Muscle layer of duodenum (tissue), 2 donors: Measurements from ENCODE around the gene NHS.
"Not testable (repeated sequence)": the region's sequence is repeated elsewhere in the genome, so short reads cannot be mapped to it uniquely, and the experiment has no call there.

Experiments
- H3K27ac ChIP-seq: one replicate; pipeline ENCODE4 v1.7.0; 2013; ENCODE audit warnings: mild to moderate bottlenecking, low read length
- H3K27me3 ChIP-seq: one replicate; pipeline ENCODE4 v1.7.0; 2013; ENCODE audit warnings: low read depth, mild to moderate bottlenecking, control low read depth, low read length
- H3K36me3 ChIP-seq, 2 donors: one replicate each; pipeline ENCODE4 v1.7.0; 2013; ENCODE audit warnings: low read length in 2 of 2, control low read depth in 1 of 2, mild to moderate bottlenecking in 1 of 2; ENCODE audit not compliant: insufficient read depth in 2 of 2, control insufficient read depth in 1 of 2
- H3K4me1 ChIP-seq, 2 donors: one replicate each; pipeline ENCODE4 v1.7.0; 2013; ENCODE audit warnings: low read length in 2 of 2, mild to moderate bottlenecking in 2 of 2, control low read depth in 1 of 2, moderate library complexity in 1 of 2; ENCODE audit not compliant: insufficient read depth in 2 of 2, control insufficient read depth in 1 of 2
- H3K4me3 ChIP-seq, 2 donors: one replicate each; pipeline ENCODE4 v1.7.0; 2013; ENCODE audit warnings: low read length in 2 of 2, low read depth in 1 of 2, mild to moderate bottlenecking in 1 of 2
- H3K9me3 ChIP-seq, 2 donors: one replicate each; pipeline ENCODE4 v1.7.0; 2013; ENCODE audit warnings: low read length in 2 of 2, control low read depth in 1 of 2, mild to moderate bottlenecking in 1 of 2; ENCODE audit not compliant: control insufficient read depth in 1 of 2
- donor health status: healthy.

Gene NHS

GRCh38 chrX:17566740-17567139 is 191.7 kb downstream of the NHS start:
- no peaks in the 10 kb centered on the region for H3K27me3 ChIP-seq
- peak overlapping the region; percentile 45 for H3K27ac ChIP-seq
- no peaks in the 10 kb centered on the region for H3K36me3 ChIP-seq
- no peaks in the 10 kb centered on the region for H3K9me3 ChIP-seq
- peaks cover 0 to 10% of the 10 kb centered on the region in 2 donors for H3K4me1 ChIP-seq
- H3K4me3 ChIP-seq, result no peak overlapping the region

DNA sequence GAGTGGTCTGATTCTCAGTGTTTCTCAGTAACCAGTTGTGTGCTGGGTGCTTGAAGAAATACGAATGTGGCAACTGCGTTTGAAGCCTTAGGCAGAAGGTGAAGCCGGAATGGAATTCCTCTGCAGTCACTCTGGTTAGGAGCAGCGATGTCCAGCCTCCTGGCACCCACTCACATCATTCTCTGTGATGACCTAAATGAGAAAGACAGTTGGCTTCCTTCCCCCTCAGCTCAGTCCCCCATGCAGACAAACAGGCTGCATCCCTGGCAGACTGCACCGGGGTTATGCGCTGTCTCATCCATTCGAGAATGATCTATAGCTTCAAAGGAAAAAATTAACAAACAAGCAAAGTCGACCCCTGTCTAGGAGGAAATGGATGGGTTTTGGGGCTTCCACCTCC is 192.2 kb downstream of the NHS start:
- Histone ChIP-seq H3K4me3 (no peak overlapping the region), H3K36me3 (no peaks in the 10 kb centered on the region), H3K27ac (peak overlapping the region; percentile 45), H3K9me3 (no peaks in the 10 kb centered on the region), H3K4me1 (peaks cover 0 to 10% of the 10 kb centered on the region in 2 donors), H3K27me3 (no peaks in the 10 kb centered on the region)

DNA sequence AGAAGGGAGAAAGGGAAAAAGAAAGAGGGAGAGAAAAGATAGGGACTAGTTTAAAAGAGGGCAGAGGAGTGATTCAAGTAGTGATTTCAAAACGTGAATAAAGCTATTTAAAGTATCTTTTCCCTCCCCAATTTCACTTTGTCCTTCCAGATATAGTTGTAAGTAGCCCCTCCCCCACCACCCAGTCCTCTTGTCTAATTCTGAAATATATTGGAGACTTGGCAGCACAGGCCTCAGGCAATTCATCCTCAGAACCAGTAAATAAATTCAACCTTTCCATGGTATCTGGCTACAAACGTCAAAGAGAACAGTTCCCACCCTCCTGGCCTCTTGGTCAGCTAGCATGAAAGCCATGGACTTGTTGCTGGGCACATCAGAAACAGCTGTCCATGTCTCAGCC is 192.8 kb downstream of the NHS start:
- Histone ChIP-seq H3K27ac (no peak overlapping the region), H3K36me3 (no peaks in the 10 kb centered on the region), H3K4me3 (no peak overlapping the region), H3K9me3 (no peaks in the 10 kb centered on the region), H3K27me3 (no peaks in the 10 kb centered on the region), H3K4me1 (peaks cover 0 to 10% of the 10 kb centered on the region in 2 donors)

GRCh38 chrX:17568804-17569203 is 193.8 kb downstream of the NHS start:
- H3K36me3 ChIP-seq, H3K27me3 ChIP-seq, H3K9me3 ChIP-seq, H3K4me3 ChIP-seq, H3K27ac ChIP-seq: not testable (repeated sequence)
- H3K4me1 ChIP-seq, result peaks cover 0 to 10% of the 10 kb centered on the region in 2 donors

DNA sequence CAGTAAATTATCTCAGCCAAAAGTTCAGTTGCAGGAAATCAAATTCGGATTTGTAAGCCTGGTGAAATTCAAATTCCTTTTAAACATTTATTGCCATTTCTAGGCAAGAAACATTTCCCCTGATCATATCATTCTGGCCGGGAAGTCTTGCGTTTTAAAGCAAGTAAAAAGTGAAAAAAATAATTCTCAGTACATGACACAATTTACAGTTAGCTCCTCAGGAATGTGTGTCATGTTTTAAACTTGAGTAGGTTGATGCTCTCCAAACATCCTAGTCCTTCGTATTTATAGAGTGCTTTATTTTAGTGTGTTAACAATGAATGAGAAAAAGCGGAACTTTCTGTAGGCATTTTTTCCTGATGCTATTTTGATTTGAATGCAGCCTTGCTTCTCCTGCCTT is 204.0 kb downstream of the NHS start:
- Histone ChIP-seq H3K36me3 (no peaks in the 10 kb centered on the region), H3K27me3 (no peaks in the 10 kb centered on the region), H3K27ac (no peak overlapping the region), H3K9me3 (no peaks in the 10 kb centered on the region), H3K4me1 (peaks cover 8 to 18% of the 10 kb centered on the region in 2 donors), H3K4me3 (no peak overlapping the region)

DNA sequence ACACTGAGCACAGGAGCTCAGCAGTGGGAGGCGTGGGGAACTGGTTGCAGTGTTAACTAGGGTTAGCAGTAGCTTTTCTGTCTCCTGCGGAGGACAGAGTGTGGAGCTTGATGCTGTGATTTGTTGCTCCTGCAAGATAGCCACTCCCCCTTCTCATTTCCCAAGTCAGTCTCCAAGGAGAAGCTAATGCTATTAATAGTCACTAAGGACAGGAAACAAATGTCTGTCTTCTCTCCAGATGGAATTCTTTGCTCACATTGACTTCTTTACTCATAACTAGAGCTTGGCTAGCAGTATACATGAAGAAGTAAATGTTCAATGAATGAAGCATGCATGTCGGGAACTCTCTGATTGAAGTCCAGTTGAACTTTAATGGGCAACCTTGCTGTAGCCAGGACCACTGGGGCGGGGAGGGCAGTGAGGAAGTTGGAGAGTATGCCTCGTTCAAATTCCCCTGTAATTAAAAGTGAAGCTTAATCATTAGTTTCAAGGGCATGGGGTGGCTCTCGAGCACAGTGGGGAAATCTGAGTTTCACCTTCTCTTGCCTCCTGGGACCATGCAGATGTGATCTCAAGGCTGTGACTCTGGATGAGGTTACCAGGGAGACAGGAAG is 205.6 kb downstream of the NHS start:
- H3K27me3 ChIP-seq, result no peaks in the 10 kb centered on the region
- no peaks in the 10 kb centered on the region for H3K36me3 ChIP-seq
- H3K4me3 ChIP-seq, result no peak overlapping the region
- no peaks in the 10 kb centered on the region for H3K9me3 ChIP-seq
- peaks cover 8 to 21% of the 10 kb centered on the region in 2 donors for H3K4me1 ChIP-seq
- H3K27ac ChIP-seq, result peak overlapping the region; percentile 39

DNA sequence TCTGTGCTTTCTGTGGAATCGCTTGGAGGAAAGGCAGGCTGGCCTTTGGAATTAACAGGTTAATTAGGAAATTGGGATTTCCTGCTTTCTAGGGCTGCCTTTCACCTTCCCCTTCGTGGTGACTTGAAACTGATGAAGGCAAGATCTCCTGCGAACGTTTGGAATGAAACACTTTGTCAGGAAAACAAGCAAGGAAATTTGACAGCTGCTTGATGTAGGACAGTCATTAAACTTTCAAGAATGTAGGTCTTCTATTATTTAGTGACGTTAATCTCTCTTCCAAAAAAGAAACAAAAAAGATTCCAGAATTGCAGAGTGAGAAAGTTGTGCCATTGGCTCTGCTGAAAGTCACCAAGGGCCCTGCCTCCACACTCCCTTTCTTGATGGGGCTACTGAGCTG is 206.6 kb downstream of the NHS start:
- no peaks in the 10 kb centered on the region for H3K27me3 ChIP-seq
- H3K36me3 ChIP-seq, result no peaks in the 10 kb centered on the region
- H3K4me3 ChIP-seq, result no peak overlapping the region
- peaks cover 8 to 21% of the 10 kb centered on the region in 2 donors for H3K4me1 ChIP-seq
- no peak overlapping the region for H3K27ac ChIP-seq
- H3K9me3 ChIP-seq, result no peaks in the 10 kb centered on the region

DNA sequence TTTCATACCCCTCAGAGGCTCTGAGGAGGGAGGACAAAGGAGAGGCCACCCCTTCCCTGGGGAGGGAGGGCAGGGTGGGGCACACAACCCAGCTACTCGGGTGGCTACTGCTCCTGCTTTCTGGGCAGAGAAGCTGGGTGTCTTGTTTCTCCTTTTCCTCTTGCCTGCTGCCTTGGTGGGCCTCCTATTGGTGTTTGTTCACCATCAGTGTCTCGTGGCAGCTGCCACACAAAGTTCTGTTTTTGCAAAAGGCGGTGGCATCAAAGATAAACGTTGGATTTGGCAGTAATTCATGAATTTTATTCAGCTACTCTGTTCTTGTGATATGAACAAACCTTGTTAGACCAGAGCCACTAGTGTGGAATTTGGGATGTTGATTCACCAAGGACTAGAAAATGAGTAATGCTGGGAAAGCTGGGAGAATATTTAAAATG is 209.3 kb downstream of the NHS start:
- Histone ChIP-seq H3K4me1 (peaks cover 8 to 21% of the 10 kb centered on the region in 2 donors), H3K36me3 (no peaks in the 10 kb centered on the region), H3K27me3 (no peaks in the 10 kb centered on the region), H3K27ac (no peak overlapping the region), H3K4me3 (no peak overlapping the region), H3K9me3 (no peaks in the 10 kb centered on the region)

DNA sequence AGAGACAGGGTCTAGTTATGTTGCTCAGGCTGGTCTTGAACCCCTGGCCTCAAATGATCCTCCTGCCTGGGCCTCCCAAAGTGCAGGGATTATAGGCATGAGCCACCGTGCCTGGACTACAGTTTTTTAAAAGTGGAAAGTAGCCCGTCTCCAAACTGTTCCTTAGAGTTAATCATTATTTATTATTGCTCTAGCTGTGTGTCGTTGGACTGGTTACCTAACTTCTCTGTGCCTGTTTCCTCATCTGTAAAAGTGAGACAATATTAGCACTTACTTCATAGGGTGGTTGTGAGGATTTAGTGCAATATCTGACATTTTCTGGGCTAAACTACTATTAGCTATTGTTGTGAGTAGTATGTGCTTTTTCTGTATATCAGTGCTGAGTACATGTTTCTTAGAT is 210.0 kb downstream of the NHS start:
- H3K36me3 ChIP-seq, result no peaks in the 10 kb centered on the region
- H3K27ac ChIP-seq, result no peak overlapping the region
- H3K27me3 ChIP-seq, result no peaks in the 10 kb centered on the region
- H3K4me1 ChIP-seq, result peaks cover 8 to 21% of the 10 kb centered on the region in 2 donors
- no peaks in the 10 kb centered on the region for H3K9me3 ChIP-seq
- no peak overlapping the region for H3K4me3 ChIP-seq

DNA sequence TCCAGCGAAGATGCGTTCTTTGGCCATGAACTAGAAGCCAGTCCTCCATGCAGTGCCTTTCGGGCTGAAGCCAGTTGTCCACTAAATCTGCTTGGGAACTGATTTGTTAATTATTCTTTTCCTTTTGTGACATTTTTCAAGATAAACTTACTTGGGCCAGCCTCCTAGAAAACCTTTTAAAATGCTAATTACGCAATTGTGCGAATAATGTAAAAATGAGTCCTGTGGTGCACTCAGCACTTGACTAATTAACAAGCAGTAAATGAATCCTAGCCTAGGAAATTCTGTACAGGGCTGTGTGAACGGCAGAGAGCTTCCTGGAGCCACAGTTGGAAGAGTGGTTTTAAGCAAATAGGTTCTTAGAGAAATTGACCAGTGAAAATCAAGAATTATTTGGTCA is 212.4 kb downstream of the NHS start:
- Histone ChIP-seq H3K36me3 (no peaks in the 10 kb centered on the region), H3K4me3 (no peak overlapping the region), H3K9me3 (no peaks in the 10 kb centered on the region), H3K4me1 (peaks cover 0 to 6% of the 10 kb centered on the region in 2 donors), H3K27me3 (no peaks in the 10 kb centered on the region), H3K27ac (no peak overlapping the region)

DNA sequence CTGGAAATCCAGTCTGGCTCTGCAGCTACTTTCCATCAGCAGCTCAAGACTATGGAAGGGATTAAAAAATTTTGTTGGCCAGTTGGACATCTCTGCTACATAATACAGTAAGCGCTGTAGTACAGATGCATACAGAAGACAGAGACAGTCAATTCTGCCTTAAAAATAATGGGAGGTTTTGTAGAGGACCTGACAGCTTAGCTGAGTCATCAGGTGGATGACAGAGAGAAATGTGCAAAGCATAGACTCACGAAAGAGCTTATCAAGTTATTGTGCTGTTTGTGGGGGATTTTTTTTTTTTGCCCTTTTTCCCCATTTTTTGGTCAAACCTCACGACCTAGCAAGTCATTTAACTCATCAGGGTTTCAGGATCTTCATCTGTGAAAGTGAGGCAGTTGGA is 213.3 kb downstream of the NHS start:
- peaks cover 0 to 3% of the 10 kb centered on the region in 2 donors for H3K4me1 ChIP-seq
- H3K27me3 ChIP-seq, result no peaks in the 10 kb centered on the region
- H3K27ac ChIP-seq, result no peak overlapping the region
- H3K4me3 ChIP-seq, result no peak overlapping the region
- no peaks in the 10 kb centered on the region for H3K36me3 ChIP-seq
- H3K9me3 ChIP-seq, result no peaks in the 10 kb centered on the region
